Measurements from ENCODE around the gene BTBD2. TPM values are rescaled to one million over a fixed set of nuclear protein-coding genes. Genes with fewer than 3 reads are reported as not detected.

Gene BTBD2
- total RNA-seq, 1 experiment from 2014 or later, result 110 TPM

- H2AFZ ChIP-seq (ENCODE audit: low read length), result no peak within 1 kb of the TSS
These were observed 74.1 kb downstream of the BTBD2 start, which contains the start of gene CSNK1G2 for GRCh38 chr19:1941146-1942077. Gene CSNK1G2, plus strand, starts transcription at chr19:1941172. Its CDS starts 28,601 bp downstream, at chr19:1969773.

More at GRCh38 chr19:1941146-1942077, 74.1 kb downstream of the BTBD2 start, which contains the start of gene CSNK1G2:
- no peak within 1 kb of the TSS for H4K5ac ChIP-seq (ENCODE audit: insufficient read length, low read depth, low read length)
- no peak within 1 kb of the TSS for H2BK5ac ChIP-seq (ENCODE audit: insufficient read length, low read length)
- no peak for DNase-seq
- H3K79me1 ChIP-seq (ENCODE audit: insufficient read depth, low read depth, low read length, poor library complexity, severe bottlenecking), result peaks cover 4% of the 10 kb centered on the region
- no peak within 1 kb of the TSS for H3K23ac ChIP-seq (ENCODE audit: insufficient read length, low read depth, low read length)
- H3K18ac ChIP-seq (ENCODE audit: insufficient read length, low read depth, low read length), result peak within 1 kb of the TSS; percentile 37
- H3K4ac ChIP-seq (ENCODE audit: low read depth, low read length), result no peak within 1 kb of the TSS
- no peak within 1 kb of the TSS for H2BK12ac ChIP-seq (ENCODE audit: insufficient read length, low read depth, low read length)
- peak within 1 kb of the TSS; percentile 96 to 98 (median 98) for H3K27ac Mint-ChIP-seq
- peak within 1 kb of the TSS; percentile 57 for H3K9ac ChIP-seq (ENCODE audit: extremely low read depth, insufficient read length, low read length)
- H3K79me2 ChIP-seq (ENCODE audit: insufficient read depth, low read length), result peaks cover 28% of the 10 kb centered on the region; the same call in 1 of the 2 replicates
- H2BK20ac ChIP-seq (ENCODE audit: low read depth, low read length, poor library complexity, severe bottlenecking), result no peak within 1 kb of the TSS
- H3K27ac ChIP-seq (ENCODE audit: insufficient read length, low read depth, low read length), result no peak within 1 kb of the TSS
- H3K36me3 Mint-ChIP-seq (ENCODE audit: insufficient read depth in 1 of 3, low read depth in 3 of 3), result peaks cover 0 to 2% (median 0%) of the 10 kb centered on the region in 3 experiments; a peak in 1 of 7 replicates
- H3K4me3 Mint-ChIP-seq, result peak within 1 kb of the TSS; percentile 91 to 96
- H2AK5ac ChIP-seq (ENCODE audit: insufficient read length, low read length), result no peak within 1 kb of the TSS
- peak within 1 kb of the TSS; percentile 80 for H3K4me2 ChIP-seq (ENCODE audit: insufficient read depth, insufficient read length, low read length)
- H3T11ph ChIP-seq (ENCODE audit: low read length), result no peak within 1 kb of the TSS
- H4K20me1 ChIP-seq (ENCODE audit: control insufficient read depth, insufficient read depth, insufficient read length), result no peaks in the 10 kb centered on the region
- no peaks in the 10 kb centered on the region; the same call in 1 of the 2 replicates for H3K4me1 ChIP-seq (ENCODE audit: insufficient read depth, low read length)
- no peak within 1 kb of the TSS for H4K8ac ChIP-seq (replicated peaks; ENCODE audit: insufficient read length, low read depth, low read length)
- no peak within 1 kb of the TSS for H2BK15ac ChIP-seq (ENCODE audit: low read depth, low read length)
- no peak within 1 kb of the TSS for H4K91ac ChIP-seq (ENCODE audit: insufficient read length, low read depth, low read length)
- peaks cover 9% of the 10 kb centered on the region for H3K23me2 ChIP-seq (ENCODE audit: insufficient read length, low read depth, low read length, poor library complexity, severe bottlenecking)
- H3K9me3 ChIP-seq (ENCODE audit: control insufficient read depth, low read depth, low read length), result no peaks in the 10 kb centered on the region
- peaks cover 17 to 26% of the 10 kb centered on the region in 2 experiments for H3K4me1 Mint-ChIP-seq
- H3K9me3 Mint-ChIP-seq, result no peaks in the 10 kb centered on the region; a peak in 2 of 5 replicates
- WGBS (ENCODE audit: extremely low coverage, insufficient read length, low lambda C conversion rate), result no CpG with 5 or more reads among the region's 97 CpGs
- TF ChIP-seq, protein P1, sequence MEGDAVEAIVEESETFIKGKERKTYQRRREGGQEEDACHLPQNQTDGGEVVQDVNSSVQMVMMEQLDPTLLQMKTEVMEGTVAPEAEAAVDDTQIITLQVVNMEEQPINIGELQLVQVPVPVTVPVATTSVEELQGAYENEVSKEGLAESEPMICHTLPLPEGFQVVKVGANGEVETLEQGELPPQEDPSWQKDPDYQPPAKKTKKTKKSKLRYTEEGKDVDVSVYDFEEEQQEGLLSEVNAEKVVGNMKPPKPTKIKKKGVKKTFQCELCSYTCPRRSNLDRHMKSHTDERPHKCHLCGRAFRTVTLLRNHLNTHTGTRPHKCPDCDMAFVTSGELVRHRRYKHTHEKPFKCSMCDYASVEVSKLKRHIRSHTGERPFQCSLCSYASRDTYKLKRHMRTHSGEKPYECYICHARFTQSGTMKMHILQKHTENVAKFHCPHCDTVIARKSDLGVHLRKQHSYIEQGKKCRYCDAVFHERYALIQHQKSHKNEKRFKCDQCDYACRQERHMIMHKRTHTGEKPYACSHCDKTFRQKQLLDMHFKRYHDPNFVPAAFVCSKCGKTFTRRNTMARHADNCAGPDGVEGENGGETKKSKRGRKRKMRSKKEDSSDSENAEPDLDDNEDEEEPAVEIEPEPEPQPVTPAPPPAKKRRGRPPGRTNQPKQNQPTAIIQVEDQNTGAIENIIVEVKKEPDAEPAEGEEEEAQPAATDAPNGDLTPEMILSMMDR (conservative IDR thresholded peaks at IDR 0.05), result no peak
- no peaks in the 10 kb centered on the region for H3K27me3 ChIP-seq (ENCODE audit: insufficient read depth, low read length)
- H3K14ac ChIP-seq (ENCODE audit: insufficient read depth, low read length), result peak within 1 kb of the TSS; percentile 75; the same call in 1 of the 2 replicates
- H3K56ac ChIP-seq (ENCODE audit: insufficient read length, low read depth, low read length), result no peak within 1 kb of the TSS
- no peaks in the 10 kb centered on the region for H3K27me3 Mint-ChIP-seq (ENCODE audit: low read depth)
- H2BK120ac ChIP-seq (ENCODE audit: low read depth, low read length, poor library complexity, severe bottlenecking), result no peak within 1 kb of the TSS
